OCI-LY1 (cell line): Measurements from ENCODE around the gene DOCK6.

Experiments
- CTCF ChIP-seq: fragments of 200-600 bp; sonication (generic), shearing (Covaris generic); IDR thresholded peaks from 2 replicates; pipeline ENCODE4 v1.5.1; 2017; ENCODE audit warnings: mild to moderate bottlenecking, antibody characterized with exemption, low read length, moderate library complexity, mixed read lengths
- EZH2 ChIP-seq: fragments of 200-600 bp; sonication (generic), shearing (Covaris generic); IDR thresholded peaks from 2 replicates; pipeline ENCODE4 v1.8.0; 2017; ENCODE audit warnings: borderline replicate concordance, mixed run types, mild to moderate bottlenecking, antibody characterized with exemption, low read length, moderate library complexity, mixed read lengths

DNA sequence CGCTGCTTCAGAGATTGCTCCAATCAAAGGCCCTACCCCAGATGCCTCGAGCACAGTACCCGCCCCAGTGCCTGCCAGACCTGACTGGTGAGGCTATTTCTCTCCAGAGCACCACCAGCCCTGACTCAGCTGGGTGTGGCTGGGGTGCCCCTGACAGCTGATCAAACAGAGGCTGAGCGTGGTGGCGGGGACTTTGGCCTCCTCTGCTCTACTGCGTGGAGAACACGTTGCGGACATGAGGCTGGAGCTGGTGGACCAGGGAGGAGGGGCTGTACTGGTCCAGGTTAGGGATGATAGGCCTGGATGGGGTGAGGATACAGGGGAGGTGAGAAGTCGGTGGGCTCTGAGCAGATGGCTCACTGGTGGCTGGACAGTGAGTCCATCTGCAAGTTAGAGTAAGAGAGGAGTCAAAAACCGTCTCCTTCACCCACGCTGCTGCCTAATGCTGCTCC lies 3.5 kb upstream of the DOCK6 start:
- TF ChIP-seq CTCF (no peak), EZH2 (no peak)
